ENCODE results near the gene SLC8A2.

SLC8A2 gene

GRCh38 chr19:47405197-47405550 lies 66.5 kb downstream of the SLC8A2 start:
- no peak for DNase-seq (ENCODE audit: low read depth)
- H3K4me3 ChIP-seq (ENCODE audit: low read depth, low read length) = no peak overlapping the region
- no peak for TF ChIP-seq CTCF (conservative IDR thresholded peaks at IDR 0.05; ENCODE audit: low read depth, low read length)

GRCh38 chr19:47404334-47405196 lies 67.1 kb downstream of the SLC8A2 start:
- no peak for TF ChIP-seq CTCF (conservative IDR thresholded peaks at IDR 0.05; ENCODE audit: low read depth, low read length)
- no peak overlapping the region for H3K4me3 ChIP-seq (ENCODE audit: low read depth, low read length)
- DNase-seq (ENCODE audit: low read depth) = no peak

- no peak for DNase-seq (ENCODE audit: low read depth)
- H3K4me3 ChIP-seq (ENCODE audit: low read depth, low read length) = no peak overlapping the region
- TF ChIP-seq CTCF (conservative IDR thresholded peaks at IDR 0.05; ENCODE audit: low read depth, low read length) = no peak
Observed at GRCh38 chr19:47402504-47402903, 69.2 kb downstream of the SLC8A2 start.

- no peak overlapping the region for H3K4me3 ChIP-seq (ENCODE audit: low read depth, low read length)
- TF ChIP-seq CTCF (conservative IDR thresholded peaks at IDR 0.05; ENCODE audit: low read depth, low read length) = no peak
- DNase-seq (ENCODE audit: low read depth) = no peak
Observed at GRCh38 chr19:47398707-47399597, 72.7 kb downstream of the SLC8A2 start.

GRCh38 chr19:47391510-47392223 lies 80.0 kb downstream of the SLC8A2 start:
- peak; percentile 94 for TF ChIP-seq CTCF (conservative IDR thresholded peaks at IDR 0.05; ENCODE audit: low read depth, low read length)
- DNase-seq (ENCODE audit: low read depth) = peak; percentile 80

GRCh38 chr19:47390533-47391488 lies 80.9 kb downstream of the SLC8A2 start:
- H3K4me3 ChIP-seq (ENCODE audit: low read depth, low read length) = no peak overlapping the region
- no peak for DNase-seq (ENCODE audit: low read depth)
- no peak for TF ChIP-seq CTCF (conservative IDR thresholded peaks at IDR 0.05; ENCODE audit: low read depth, low read length)

More at GRCh38 chr19:47391510-47392223, 80.0 kb downstream of the SLC8A2 start:
- H3K4me3 ChIP-seq (ENCODE audit: low read depth, low read length) = no peak overlapping the region

All from choroid plexus epithelial cell (primary cell).